ENCODE measurements around the gene DCUN1D3. TPM values are rescaled to one million over a fixed set of nuclear protein-coding genes. Genes with fewer than 3 reads are reported as not detected.

The DCUN1D3 gene
- total and polyA plus RNA-seq, 2 donors (not counting 3 experiments of a cell fraction or from before 2014, with no cell fraction given): 10.4 to 35.0 TPM

DNA sequence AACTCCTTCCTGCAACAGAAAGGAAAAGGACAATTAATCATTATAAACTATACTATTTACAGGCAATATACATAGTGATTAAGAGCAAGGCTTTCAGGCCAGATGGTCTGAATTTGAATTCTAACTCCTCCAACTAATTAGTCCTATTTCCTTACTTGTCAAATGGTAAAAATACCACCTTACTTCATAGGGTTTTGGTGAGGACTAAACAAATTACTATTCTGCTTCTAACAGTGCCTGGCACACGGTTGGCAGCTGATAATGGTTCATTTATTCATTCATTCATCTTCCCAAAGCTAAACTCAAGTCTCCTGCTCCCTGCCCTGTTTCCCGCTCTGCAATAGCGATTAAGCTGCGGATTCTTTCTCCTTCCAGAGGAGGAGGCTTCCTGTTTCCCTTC, 39.8 kb downstream of the DCUN1D3 start:
- DNase-seq (ENCODE audit: low read depth, low spot score) (no peak), FAIRE-seq (no peak)
- no TSS peak for BruUV-seq (replicated peaks)
- Histone ChIP-seq H3K4me2 (ENCODE audit: insufficient read depth, low read length) (no peak overlapping the region), H3K36me3 (ENCODE audit: control insufficient read depth in 2 of 2, extremely low read depth in 1 of 2, insufficient read depth in 2 of 2, low read length in 2 of 2) (peaks cover 26 to 28% of the 10 kb centered on the region in 2 experiments), H3K9ac (replicated peaks; ENCODE audit: extremely low read depth, insufficient read depth, low read length) (no peak overlapping the region), H3K27ac (ENCODE audit: insufficient read depth, low read depth, low read length) (no peak overlapping the region), H3K4me3 (replicated peaks in 1 of 3; ENCODE audit: insufficient read depth in 1 of 3, low read depth in 1 of 3, low read length in 3 of 3) (no peak overlapping the region), H3K4me1 (ENCODE audit: control insufficient read depth, extremely low read depth, insufficient read depth, low read length) (peaks cover 13% of the 10 kb centered on the region), H3K9me1 (replicated peaks; ENCODE audit: control insufficient read depth, extremely low read depth, insufficient read depth, low read length) (no peaks in the 10 kb centered on the region), H3K9me3 (replicated peaks; ENCODE audit: control insufficient read depth, insufficient read depth, low read length) (no peaks in the 10 kb centered on the region), H4K20me1 (replicated peaks; ENCODE audit: control insufficient read depth, extremely low read depth, insufficient read depth, low read length) (no peaks in the 10 kb centered on the region), H3K27me3 (ENCODE audit: control insufficient read depth in 2 of 2, insufficient read depth in 2 of 2, low read length in 2 of 2) (no peaks in the 10 kb centered on the region), H3K79me2 (ENCODE audit: control insufficient read depth, insufficient read depth, low read length) (peaks cover 53% of the 10 kb centered on the region), H2AFZ (ENCODE audit: low read depth, low read length) (no peak overlapping the region)
- ChIA-PET CTCF (no interaction called here), POLR2A (no interaction called here)
- dilution Hi-C loops (cut with MboI; ENCODE audit: extremely low pct_ligation_motif_present, low sequenced_read_pairs): no loop called here
- intact Hi-C loops (cut with micrococcal nuclease): no loop called here
- TF ChIP-seq CTCF (IDR thresholded peaks at IDR 0.05; ENCODE audit: extremely low read depth in 1 of 2, insufficient read depth in 1 of 2, low read depth in 1 of 2, low read length in 2 of 2) (no peak), EZH2 (IDR thresholded peaks at IDR 0.05; ENCODE audit: borderline replicate concordance, low read depth, low read length, severe bottlenecking) (no peak)

DNA sequence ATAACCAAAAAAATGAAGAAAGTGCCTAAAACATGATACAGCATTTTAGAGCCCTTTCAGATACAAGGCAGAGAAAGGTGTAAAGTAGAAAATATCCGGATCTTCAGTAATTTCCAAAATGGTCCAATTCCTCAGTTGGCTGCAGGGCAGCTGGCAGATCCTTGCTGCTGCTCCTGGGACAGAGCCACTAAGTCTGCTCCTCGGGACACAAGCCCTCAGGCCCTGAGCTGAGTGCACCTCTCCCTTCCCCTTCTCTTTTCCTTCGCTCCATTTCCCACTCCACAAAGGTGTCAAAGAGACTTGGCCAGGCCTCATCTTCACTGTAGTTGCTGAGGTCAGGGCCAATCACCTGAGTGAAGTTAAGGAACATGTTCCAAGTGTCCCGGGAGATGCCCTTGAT, 40.5 kb downstream of the DCUN1D3 start:
- Histone ChIP-seq H3K27me3 (ENCODE audit: control insufficient read depth in 2 of 2, insufficient read depth in 2 of 2, low read length in 2 of 2) (no peaks in the 10 kb centered on the region), H3K4me2 (ENCODE audit: insufficient read depth, low read length) (no peak overlapping the region), H3K9ac (replicated peaks; ENCODE audit: extremely low read depth, insufficient read depth, low read length) (no peak overlapping the region), H3K9me1 (replicated peaks; ENCODE audit: control insufficient read depth, extremely low read depth, insufficient read depth, low read length) (no peaks in the 10 kb centered on the region), H3K36me3 (ENCODE audit: control insufficient read depth in 2 of 2, extremely low read depth in 1 of 2, insufficient read depth in 2 of 2, low read length in 2 of 2) (peaks cover 26 to 28% of the 10 kb centered on the region in 2 experiments), H3K79me2 (ENCODE audit: control insufficient read depth, insufficient read depth, low read length) (peaks cover 47% of the 10 kb centered on the region), H2AFZ (ENCODE audit: low read depth, low read length) (no peak overlapping the region), H3K9me3 (replicated peaks; ENCODE audit: control insufficient read depth, insufficient read depth, low read length) (no peaks in the 10 kb centered on the region), H3K4me3 (replicated peaks in 1 of 3; ENCODE audit: insufficient read depth in 1 of 3, low read depth in 1 of 3, low read length in 3 of 3) (no peak overlapping the region), H4K20me1 (replicated peaks; ENCODE audit: control insufficient read depth, extremely low read depth, insufficient read depth, low read length) (no peaks in the 10 kb centered on the region), H3K4me1 (ENCODE audit: control insufficient read depth, extremely low read depth, insufficient read depth, low read length) (peaks cover 14% of the 10 kb centered on the region), H3K27ac (ENCODE audit: insufficient read depth, low read depth, low read length) (no peak overlapping the region)
- ChIA-PET POLR2A (no interaction called here), CTCF (no interaction called here)
- dilution Hi-C loops (cut with MboI; ENCODE audit: extremely low pct_ligation_motif_present, low sequenced_read_pairs): no loop called here
- TF ChIP-seq, protein P1, sequence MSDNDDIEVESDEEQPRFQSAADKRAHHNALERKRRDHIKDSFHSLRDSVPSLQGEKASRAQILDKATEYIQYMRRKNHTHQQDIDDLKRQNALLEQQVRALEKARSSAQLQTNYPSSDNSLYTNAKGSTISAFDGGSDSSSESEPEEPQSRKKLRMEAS (IDR thresholded peaks at IDR 0.05; ENCODE audit: insufficient read depth, insufficient read length): no peak
- no peak for TF ChIP-seq FOS (IDR thresholded peaks at IDR 0.05; ENCODE audit: borderline replicate concordance, insufficient read depth, low read length)
- no peak for TF ChIP-seq EZH2 (IDR thresholded peaks at IDR 0.05; ENCODE audit: borderline replicate concordance, low read depth, low read length, severe bottlenecking)
- no peak for TF ChIP-seq POLR2A (IDR thresholded peaks at IDR 0.05; ENCODE audit: low read depth, low read length)
- TF ChIP-seq CTCF (IDR thresholded peaks at IDR 0.05; ENCODE audit: extremely low read depth in 1 of 2, insufficient read depth in 1 of 2, low read depth in 1 of 2, low read length in 2 of 2): no peak
- no peak for TF ChIP-seq GATA2 (IDR thresholded peaks at IDR 0.05; ENCODE audit: insufficient read depth, insufficient read length, low read depth, low read length)
- no peak for TF ChIP-seq MYC (IDR thresholded peaks at IDR 0.05; ENCODE audit: low read depth, low read length)
- TF ChIP-seq POLR2AphosphoS5 (IDR thresholded peaks at IDR 0.05; ENCODE audit: insufficient read depth, low read depth, low read length): no peak
- TF ChIP-seq JUN (IDR thresholded peaks at IDR 0.05; ENCODE audit: borderline replicate concordance, insufficient read depth, insufficient read length, low read depth): no peak
- FAIRE-seq: no peak
- intact Hi-C loops (cut with micrococcal nuclease): no loop called here
- DNase-seq (ENCODE audit: low read depth, low spot score): no peak
- no TSS peak for BruUV-seq (replicated peaks)

Data from endothelial cell of umbilical vein (primary cell).